ENCODE data around the gene NFYC.

NFYC gene

GRCh38 chr1:40665335-40666171, 26.0 kb upstream of the NFYC start, which contains the start of gene RIMS3:
RIMS3 (minus strand) TSS chr1:40665682; CDS start chr1:40641925, 23,757 bp downstream.
- Histone ChIP-seq H3K27ac (no peak within 1 kb of the TSS), H3K27me3 (replicated peaks) (peaks cover 7% of the 10 kb centered on the region), H3K36me3 (replicated peaks) (no peaks in the 10 kb centered on the region), H3K4me3 (ENCODE audit: low read depth, low read length) (peak within 1 kb of the TSS; percentile 41)
- no peak for TF ChIP-seq CTCF (IDR thresholded peaks at IDR 0.05; ENCODE audit: low read depth, low read length, missing control alignments)
- in situ Hi-C loops (cut with HindIII; ENCODE audit: low pct_ligation_motif_present, low sequenced_read_pairs): no loop called here
- peak; percentile 10 for DNase-seq

GRCh38 chr1:40668769-40669525, 22.6 kb upstream of the NFYC start:
- DNase-seq: peak; percentile 63
- in situ Hi-C loops (cut with HindIII; ENCODE audit: low pct_ligation_motif_present, low sequenced_read_pairs): no loop called here
- Histone ChIP-seq H3K36me3 (replicated peaks) (no peaks in the 10 kb centered on the region), H3K27me3 (replicated peaks) (peaks cover 3% of the 10 kb centered on the region), H3K4me3 (ENCODE audit: low read depth, low read length) (no peak overlapping the region), H3K27ac (no peak overlapping the region)
- peak; percentile 96 for TF ChIP-seq CTCF (IDR thresholded peaks at IDR 0.05; ENCODE audit: low read depth, low read length, missing control alignments)

GRCh38 chr1:40673452-40673851, 18.1 kb upstream of the NFYC start:
- in situ Hi-C loops (cut with HindIII; ENCODE audit: low pct_ligation_motif_present, low sequenced_read_pairs): no loop called here
- no peak for DNase-seq
- TF ChIP-seq CTCF (IDR thresholded peaks at IDR 0.05; ENCODE audit: low read depth, low read length, missing control alignments): no peak
- Histone ChIP-seq H3K4me3 (ENCODE audit: low read depth, low read length) (no peak overlapping the region), H3K36me3 (replicated peaks) (no peaks in the 10 kb centered on the region), H3K27ac (no peak overlapping the region), H3K27me3 (replicated peaks) (no peaks in the 10 kb centered on the region)

GRCh38 chr1:40676501-40676900, 15.0 kb upstream of the NFYC start:
- in situ Hi-C loops (cut with HindIII; ENCODE audit: low pct_ligation_motif_present, low sequenced_read_pairs): no loop called here
- TF ChIP-seq CTCF (IDR thresholded peaks at IDR 0.05; ENCODE audit: low read depth, low read length, missing control alignments): no peak
- Histone ChIP-seq H3K36me3 (replicated peaks) (no peaks in the 10 kb centered on the region), H3K27ac (no peak overlapping the region), H3K4me3 (ENCODE audit: low read depth, low read length) (no peak overlapping the region), H3K27me3 (replicated peaks) (no peaks in the 10 kb centered on the region)
- DNase-seq: no peak

DNA sequence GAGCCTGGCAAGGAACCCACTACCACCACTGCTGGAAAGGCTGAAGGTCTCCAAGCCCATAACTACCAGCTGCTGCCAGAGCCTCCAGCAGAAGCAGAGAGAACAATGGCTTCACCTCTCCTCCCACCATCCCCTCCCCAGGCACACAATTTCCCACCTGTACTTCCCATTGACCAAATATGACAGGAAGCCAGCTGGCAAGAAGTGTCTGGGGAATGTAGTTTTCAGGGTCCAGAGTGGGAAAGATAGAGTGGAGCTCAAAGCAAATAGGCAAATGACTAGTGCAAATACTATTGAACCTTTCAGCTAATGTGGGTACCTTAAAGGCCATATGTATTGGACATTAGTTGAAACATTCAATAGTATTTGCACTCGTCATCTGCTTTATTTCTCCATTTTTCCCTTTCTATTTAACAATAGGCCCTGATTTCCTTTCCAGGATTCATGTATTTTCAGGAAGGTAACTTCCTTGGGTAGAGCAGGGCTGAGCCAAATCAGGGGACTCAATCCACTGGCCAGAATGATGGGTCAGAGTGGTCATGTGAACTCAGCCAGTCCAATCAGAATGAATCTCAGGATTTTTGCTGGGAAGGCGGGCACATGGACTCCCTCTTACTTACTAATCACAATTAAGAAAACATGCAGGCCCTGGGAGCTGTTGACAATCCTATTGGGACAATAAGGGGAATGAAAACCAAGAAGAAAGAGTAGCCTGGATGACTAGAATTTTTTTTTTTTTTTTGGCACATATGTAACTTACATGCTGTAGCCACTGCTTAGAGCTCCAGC, 12.1 kb upstream of the NFYC start:
- H3K27ac ChIP-seq: no peak overlapping the region

More for the DNA sequence above, 12.1 kb upstream of the NFYC start:
- no peaks in the 10 kb centered on the region for H3K36me3 ChIP-seq (replicated peaks)
- H3K27me3 ChIP-seq (replicated peaks): no peaks in the 10 kb centered on the region
- no peak for TF ChIP-seq CTCF (IDR thresholded peaks at IDR 0.05; ENCODE audit: low read depth, low read length, missing control alignments)
- DNase-seq: no peak
- in situ Hi-C loops (cut with HindIII; ENCODE audit: low pct_ligation_motif_present, low sequenced_read_pairs): no loop called here
- H3K4me3 ChIP-seq (ENCODE audit: low read depth, low read length): no peak overlapping the region

Data from brain microvascular endothelial cell (primary cell).